NCI-H187 (cell line): ENCODE results near the gene IL18R1.

Experiments
- DNase-seq, 2 experiments: peaks; one replicate each; lab custom pipeline; 2025; lab: John Stamatoyannopoulos, UW

Gene IL18R1

DNA sequence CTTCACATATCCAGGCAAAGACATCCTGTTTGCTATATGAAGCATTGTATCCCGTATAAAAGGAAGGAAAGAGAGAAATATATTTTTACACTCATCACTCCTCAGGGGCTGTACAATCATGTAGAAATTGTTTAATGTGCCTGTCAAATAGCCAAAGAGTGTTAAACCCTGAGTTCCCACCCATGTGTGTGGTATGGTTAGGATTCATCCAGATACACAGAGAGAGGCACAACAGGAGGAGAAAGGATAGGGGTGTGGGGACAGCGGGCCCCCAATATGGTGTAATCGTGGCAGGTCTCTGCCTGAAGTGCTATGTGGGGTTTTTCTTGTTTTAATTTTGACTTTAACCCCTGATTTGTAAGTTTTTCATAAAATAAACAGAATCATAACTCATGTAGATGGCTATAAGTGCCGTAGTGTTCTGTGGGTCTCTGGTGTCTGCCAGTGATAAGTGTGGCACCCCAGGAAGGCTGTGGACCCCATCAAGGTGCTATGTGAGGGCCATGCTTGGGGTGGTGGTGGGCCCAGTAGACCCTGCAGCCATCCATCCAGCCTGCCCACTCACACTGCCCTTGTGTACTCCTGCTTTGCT is 10.2 kb upstream of the IL18R1 start:
- no peak for DNase-seq

DNA sequence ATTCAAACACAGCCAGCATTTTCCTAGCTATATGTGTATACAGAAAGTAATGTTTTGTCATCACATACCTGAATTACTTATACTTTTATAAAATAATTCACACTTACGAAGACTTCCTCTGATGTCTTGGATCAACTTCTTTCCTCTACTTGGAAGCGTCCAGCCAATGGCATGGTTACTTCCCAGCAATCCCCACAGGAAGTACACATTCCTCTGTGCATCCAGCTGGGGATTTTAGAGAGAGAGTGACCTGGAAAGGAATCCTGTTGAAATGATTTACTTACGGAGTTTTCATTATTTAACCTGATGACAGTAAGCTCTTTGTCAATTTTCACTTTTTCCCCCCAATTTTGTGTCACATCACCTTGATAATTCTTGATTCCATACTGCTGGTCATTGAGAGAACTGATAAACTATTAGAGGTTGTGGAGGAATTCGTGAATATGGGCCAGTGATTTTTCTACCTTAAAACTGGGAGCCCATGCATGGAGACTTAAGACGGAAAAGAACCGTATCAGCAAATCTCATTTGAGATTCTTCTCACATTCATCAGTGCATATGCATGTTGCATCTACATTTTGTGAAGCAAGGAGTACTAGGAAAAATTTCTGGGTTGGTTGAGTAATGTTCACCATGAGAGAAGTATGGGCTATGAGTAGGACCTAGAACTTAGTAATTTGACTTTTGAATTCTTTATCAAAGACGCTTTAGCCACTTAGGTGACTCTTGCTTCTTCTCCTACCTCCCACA is 9.0 kb upstream of the IL18R1 start:
- DNase-seq: no peak

DNA sequence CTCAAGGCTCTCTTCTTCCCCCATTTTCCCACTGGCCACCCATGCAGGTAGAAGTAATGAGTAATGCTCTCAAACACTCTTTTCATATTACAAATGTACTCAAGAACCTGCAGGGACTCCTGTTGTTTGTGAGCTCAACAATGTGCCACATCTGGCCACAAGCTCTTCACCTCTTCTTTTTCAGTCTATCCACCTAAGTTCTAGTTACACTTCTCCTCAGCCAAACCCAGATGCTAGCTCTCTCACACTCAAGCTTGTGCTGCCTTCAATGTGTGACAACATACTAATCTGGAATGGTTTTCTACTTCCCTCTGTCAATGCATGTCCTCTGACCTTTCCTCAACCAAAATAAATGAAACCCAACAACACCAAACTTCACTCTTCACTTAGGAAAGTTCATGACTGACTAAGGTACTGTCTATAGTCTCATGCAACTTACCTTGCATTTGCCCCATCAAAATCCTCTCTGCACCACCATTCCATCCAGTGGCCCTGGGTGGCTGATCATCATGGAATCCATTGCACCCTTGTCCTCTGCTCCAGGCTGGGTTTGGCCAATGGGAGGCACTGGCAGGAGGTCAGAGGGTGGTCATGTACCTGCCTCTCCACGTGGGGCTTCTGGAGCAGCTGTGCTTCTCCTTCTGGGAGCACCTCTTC is 5.3 kb upstream of the IL18R1 start:
- no peak for DNase-seq

DNA sequence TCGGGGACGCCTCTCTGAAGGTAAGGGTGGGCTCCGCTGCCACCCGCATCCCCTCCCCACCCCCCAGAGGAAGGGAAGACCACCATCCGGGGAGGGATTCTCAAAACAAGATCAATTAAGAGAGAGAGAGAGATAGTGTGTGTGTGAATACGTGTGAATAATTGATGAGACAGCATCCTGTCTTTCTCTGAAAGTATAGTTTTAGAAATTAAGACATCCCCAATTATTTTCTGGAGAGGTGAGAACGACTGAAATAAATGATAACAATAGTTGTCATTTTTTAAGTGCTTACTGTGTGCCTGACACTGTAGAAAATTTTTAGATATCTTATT is 751 bp downstream of the IL18R1 start:
- no peak for DNase-seq

DNA sequence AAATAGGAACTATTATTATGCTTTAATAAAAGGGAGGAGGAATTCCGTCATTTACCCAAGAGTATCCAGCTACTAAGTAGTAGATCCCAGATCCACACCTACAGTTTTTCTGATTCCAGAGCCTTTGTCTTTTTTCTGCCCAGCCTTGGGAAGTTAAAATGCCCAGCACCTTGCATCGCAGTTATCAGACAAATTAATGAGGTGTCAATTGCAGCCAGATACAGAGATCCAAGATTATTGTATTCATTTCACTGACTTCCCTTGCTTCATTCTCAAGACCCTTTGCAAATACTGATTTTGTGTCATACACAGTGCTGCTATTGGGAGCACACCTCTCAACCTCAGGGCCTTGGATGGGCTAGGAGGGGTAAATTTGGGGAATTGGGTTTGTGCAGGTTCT is 1.1 kb downstream of the IL18R1 start:
- no peak for DNase-seq

DNA sequence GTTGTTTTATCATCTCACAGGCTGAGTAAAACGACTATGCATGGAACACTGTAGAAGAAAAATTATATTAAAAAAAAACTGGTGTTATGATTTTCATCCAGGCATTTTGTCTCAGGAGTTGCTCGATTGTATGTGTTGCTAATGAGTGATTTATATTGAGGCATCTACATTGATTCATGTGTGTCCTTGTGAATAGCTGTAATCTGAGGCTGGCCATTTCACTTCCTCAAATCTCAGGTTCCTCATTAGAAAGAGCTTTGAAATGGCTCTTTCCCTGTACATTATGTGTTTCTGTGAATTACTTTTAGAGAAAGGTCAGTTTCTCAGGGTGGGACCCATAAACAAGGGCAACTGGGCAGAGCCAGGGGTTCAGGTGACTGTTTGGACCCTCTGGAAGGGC is 2.3 kb downstream of the IL18R1 start:
- no peak for DNase-seq

DNA sequence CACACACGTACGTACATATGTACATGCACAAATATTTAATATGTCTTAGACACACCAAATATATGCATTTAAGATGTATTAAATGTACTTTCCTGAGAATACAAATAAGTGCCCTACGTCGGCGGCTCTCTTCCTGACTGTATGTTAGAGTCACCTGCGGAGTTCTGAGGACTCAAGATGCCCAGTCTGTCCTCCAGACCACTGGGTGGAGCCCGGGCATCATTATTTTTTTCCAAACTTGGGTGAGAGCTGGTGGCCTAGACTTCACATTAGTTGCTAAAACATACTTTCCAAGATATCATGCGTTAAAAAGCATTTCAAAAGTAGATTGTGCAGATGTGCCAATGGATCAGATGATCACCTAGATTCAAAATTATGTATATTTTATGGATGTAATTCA is 2.9 kb downstream of the IL18R1 start:
- no peak for DNase-seq

DNA sequence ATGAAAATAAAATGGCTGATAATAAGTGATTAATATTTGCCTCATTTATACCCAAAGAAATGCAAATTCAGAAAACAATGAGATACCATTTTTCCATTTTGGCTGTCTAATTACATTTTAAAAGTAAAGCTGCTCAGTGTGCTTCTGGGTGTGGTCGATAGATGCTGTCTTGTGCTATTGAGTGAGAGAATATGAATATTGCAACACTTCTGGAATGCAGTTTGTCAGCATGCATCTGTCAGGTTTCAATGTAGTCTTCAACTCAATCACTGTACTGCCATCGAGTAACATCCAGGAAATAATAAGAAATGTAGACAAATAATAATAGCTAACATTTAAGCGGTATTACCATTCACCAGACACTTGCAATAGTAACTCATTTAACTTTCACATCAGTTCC is 3.9 kb downstream of the IL18R1 start:
- DNase-seq: no peak

DNA sequence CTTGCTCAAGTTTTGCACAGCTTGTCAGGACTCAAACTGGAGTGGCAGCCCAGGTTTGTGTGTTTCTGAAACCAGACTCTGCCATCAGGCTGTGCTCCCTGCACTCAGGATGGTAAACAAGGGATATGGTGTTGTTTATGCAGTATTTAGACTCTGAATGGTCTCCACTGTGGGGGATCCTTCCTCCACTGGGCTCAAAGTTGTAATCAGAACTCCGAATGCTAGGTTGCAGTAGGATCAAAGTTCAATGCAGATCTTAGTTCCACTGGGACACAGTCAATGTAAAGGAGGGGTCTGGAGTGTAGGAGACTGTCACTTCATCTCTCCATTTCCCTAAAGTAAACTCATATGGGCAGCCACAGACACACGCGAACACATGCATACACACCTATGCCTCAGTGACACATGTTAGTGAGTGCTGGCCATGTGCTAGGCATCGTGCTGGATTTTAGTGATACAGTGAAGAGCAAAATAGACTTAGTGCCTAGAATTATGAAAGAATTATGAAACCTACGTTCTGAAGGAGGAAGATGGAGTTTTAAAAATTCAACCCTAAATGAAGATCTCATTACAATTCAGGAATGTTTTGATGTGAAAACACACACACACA is 6.1 kb downstream of the IL18R1 start:
- DNase-seq: no peak

DNA sequence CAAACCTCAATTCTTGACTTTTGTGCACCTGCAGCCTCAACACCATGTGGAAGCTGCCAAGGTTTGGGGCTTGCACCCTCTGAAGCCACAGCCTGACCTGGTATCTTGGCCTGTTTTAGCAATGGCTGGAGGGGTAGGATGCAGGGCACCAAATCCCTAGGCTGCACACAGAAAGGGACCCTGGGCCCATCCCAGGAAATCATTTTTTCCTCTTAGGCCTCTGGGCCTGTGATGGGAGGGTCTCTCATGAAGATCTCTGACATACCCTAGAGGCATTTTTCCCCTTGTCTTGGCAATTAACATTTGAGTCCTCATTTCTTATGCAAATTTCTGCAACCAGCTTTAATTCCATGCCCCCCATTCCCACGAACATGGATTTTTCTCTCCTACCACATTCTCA is 10.2 kb downstream of the IL18R1 start:
- DNase-seq: no peak

DNA sequence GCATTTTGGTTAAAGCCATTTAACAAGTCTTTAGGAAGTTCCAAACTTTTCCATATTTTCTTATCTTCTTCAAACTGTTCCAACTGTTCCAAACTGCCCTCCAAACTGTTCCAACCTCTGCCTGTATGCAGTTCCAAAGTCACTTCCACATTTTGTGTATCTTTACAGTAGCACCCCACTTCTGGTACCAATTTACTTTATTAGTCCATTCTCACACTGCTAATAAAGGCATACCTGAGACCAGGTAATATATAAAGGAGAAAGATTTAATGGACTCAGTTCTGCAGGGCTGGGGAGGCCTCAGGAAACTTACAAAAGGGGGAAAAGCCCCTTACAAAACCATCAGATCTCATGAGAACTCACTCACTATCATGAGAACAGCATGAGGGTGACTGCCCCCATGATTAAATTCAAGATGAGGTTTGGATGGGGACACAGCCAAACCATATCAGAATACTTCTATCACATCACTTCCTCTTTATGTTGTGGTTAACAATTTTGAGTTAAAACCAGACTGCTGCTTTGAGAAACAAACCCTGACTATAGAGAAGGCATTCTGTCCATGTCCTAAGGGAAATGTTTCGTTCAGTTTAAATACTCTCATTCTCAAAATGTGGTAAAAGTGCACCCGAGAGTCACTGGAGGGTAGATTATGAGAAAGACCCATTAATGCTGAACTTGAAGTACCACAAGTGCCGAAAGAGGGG is 11.0 kb downstream of the IL18R1 start:
- no peak for DNase-seq

DNA sequence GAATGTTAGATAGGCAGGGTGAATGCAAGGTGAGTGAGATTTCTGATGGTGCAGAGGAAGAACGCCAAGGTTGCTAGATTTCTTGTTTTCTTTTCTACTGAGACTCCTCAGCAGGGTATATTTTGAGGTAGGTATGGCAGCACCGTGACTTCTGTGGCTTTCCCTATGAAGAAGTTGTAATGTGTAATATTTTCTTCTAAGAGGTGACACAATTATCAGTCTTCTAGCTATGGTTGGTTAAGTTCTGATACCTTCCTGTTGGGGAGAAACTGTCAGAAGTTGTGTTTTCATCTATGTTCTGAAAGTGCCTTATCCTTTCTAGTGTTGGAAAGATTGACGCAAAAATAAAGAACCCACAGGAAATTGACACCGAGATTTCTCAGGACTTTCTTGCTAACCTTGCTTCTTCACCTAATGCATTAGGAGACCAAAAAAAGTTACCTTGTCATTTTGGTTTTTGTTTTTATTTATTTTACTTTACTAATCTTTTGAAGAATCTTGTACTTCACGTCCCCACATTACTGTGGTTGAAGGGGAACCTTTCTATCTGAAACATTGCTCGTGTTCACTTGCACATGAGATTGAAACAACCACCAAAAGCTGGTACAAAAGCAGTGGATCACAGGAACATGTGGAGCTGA is 11.9 kb downstream of the IL18R1 start:
- DNase-seq: no peak

DNA sequence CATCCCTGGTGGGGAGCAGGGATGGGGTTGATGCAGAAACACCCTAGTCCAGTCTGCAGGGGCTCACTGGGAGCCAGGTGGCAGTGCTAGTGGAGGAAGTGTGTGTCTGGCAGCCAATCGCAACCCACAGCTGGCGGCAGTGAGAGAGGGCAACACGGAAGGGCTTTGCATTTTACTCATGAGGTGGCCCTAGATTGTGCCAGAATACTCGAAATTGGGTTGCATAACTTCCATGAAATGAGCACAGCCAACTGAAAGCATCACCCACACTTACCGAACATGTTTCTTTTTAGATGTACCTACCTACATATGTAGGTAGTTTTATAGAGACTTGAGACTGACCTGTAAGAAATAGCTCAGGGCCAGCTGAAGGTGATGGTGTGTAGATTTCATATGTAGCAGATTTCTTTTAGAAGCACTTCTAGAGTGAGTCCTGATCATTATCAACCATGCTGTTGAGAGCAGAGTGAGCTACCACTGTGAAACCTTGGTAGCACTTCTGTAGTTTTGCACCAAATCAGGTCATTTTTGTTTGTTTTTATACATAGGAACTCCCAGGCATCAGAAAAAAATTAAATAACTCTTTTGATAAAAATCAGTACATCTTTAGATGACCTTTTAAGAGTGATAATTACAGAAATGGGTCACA is 13.0 kb downstream of the IL18R1 start:
- DNase-seq: no peak

DNA sequence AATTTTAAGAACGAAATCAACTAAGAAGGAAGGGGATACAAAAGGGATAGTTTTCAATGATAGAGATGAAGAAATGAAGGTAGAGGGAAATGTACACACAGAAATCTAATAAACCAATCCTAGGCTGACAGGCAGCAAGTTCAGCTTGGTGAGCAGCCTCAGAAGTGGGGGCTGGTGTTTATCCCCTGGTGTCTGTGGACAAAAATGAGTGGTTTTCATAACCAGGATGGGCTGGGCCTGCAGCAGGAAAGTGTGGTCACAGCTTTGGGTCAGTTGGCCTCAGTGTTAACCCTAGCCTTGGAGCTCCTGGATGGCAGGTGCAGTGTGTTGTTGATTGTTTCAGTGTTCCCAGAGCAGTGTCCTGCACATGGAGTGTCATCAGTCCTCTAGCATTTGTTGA is 14.3 kb downstream of the IL18R1 start:
- DNase-seq: no peak

DNA sequence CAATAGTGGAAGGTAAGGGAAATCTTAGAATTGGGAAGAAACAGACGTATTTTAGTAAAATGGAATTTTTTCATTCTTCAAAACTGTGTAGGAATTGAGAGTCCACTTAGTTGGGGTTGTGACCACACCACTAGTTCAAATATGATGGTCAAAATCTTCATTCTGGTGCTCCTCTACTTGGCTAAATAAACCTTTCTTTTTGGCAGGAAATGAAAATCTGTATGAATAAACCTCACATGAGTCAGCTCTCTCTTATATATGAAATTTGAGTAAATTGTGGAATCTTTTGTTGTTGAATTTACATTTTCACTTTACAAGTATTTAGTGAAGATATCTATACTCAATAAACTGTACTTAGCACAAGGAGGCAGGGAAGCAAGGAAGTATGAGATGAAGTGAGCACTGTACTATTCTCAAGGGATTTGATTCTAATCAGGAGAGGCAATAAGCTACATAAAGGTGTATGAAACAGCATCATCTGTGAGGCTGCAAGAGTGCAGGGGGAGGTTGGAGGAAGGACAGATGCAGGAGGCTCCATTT is 20.5 kb downstream of the IL18R1 start:
- no peak for DNase-seq

DNA sequence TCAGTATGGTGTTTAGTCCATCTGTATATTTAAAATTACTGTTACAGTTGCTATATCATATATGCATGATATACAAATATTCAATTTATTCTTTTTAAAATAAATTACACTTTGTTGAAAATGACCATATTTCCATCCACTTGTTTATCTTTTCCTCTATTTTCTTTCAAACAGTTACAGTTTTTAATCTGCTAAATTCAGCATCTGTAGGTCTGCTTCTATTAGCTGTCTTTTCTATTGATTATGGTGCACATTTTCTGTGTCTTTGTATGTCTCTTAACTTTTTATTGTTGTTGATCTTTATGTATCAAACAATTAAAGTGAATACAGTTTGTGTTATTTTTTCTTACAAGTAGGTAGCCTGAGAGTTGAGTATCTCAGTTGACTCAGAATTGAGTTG is 28.1 kb downstream of the IL18R1 start:
- no peak for DNase-seq

DNA sequence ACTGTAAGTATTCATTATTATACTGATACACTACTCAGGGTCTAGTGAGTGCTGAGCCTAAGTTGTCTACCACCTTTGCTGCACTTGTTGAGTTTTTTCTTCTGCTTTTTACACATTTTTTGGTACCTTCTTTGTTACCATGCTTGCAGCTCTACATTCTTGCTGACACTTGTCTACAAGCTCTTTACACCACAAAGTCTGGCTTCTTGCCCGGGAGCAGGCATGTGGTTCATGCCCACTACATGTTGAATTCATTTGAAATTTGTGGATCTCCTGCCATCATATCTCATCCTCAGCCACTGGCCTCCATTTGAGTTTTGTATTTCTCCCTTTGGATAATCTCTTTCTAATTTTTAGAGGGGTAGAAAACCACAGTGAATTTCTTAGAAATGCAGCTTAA is 29.9 kb downstream of the IL18R1 start:
- no peak for DNase-seq

DNA sequence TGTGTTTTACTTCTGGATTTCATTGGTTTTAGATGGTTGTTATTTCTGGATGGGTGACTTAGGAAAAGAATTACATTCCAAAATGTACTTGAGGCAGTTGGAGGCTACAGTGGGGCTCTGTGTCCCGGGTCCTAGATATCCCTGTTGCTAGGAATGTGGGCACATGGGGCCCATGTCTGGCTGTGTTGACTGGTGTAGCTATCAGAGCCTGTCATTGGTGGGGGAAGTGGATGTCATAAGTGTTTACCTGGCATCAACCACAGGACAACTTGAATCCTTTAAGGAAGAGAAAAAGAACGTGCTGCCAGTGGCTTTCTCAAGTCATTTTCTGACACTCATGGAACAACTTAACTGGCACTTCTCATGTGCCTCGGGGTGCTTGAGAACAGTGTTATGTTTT is 30.4 kb downstream of the IL18R1 start:
- DNase-seq: no peak

DNA sequence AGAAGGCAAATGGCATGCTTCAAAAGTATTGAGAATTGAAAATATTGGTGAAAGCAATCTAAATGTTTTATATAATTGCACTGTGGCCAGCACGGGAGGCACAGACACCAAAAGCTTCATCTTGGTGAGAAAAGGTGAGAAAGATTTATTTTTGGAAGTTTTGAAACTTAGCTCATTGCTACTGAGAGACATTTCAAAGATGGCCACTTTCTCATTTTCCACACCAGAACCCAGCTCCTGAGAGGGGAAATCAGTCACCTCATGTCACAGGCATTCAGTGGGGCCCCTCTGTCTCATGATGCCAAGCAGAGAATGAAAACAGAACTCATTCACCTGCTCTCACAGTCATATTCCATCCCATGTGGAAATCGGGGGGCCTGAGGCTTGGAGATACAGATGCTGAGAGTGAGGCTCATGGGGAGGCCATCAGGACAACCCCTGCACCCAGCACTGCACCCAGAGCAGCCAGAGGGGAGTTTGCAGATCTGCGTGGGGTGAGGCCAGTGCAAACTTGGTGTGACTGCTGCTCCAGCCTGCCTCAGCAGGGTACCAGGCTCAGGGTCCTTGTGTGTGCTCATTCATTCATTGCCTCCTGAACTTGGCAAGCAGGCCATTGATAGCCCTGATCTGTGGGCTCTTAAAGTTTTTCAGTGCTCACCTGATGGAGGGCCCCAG is 31.4 kb downstream of the IL18R1 start:
- DNase-seq: no peak

DNA sequence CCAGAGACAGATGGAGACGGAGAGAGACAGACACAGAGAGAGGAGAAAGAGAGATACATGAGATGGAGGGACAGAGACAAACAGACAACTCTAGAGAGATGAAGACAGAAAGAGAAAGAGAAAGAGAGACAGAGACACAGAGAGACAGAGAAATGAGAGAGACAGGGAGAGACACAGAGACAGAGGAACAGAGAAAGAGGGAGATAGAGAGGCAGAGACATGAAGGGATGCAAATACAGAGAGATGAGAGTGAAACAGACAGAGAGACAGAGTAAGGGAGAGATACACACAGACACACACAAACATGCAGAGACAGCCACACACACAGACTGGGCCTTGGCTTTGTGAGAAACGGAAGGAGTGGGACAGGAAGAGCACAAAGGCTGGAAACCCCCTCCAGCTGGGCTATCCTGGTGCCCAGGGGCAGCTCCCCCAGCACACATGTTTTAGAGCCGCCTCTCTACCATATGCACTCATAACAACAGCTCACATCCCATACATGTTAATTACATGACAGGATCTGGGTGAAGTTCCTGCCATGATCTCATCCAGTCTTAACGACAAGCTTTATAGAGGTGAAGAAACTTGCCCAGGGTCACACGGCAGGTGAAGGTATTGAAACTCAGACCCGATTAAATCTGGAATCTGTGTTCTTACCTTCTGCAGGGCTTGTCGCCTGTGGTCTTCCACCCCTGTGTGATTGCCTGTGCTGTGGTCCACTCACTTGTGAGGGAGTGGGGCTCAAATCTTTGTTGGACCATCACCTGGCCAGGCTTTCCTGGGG is 32.4 kb downstream of the IL18R1 start:
- DNase-seq: no peak
